Left ventricle myocardium inferior (tissue), 1 donor: ENCODE results near the gene ZNRF3. TPM values are rescaled to one million over a fixed set of nuclear protein-coding genes. Genes with fewer than 3 reads are reported as not detected.

ENCODE experiments used
- DNase-seq: peaks from one replicate; pipeline ENCODE4 v3.0.0-alpha.2; 2020
- H3K27ac ChIP-seq: fragments of 200-600 bp; replicated peaks from 2 replicates; pipeline ENCODE4 v1.8.0; 2021
- H3K27me3 ChIP-seq: fragments of 200-600 bp; 2 replicates; pipeline ENCODE4 v1.8.0; 2021; ENCODE audit warnings: low read depth
- H3K36me3 ChIP-seq: fragments of 200-600 bp; 2 replicates; pipeline ENCODE4 v1.8.0; 2021
- H3K4me1 ChIP-seq: fragments of 200-600 bp; 2 replicates; pipeline ENCODE4 v1.8.0; 2021
- H3K4me3 ChIP-seq: fragments of 200-600 bp; 2 replicates; pipeline ENCODE4 v1.8.0; 2021; ENCODE audit warnings: mild to moderate bottlenecking, moderate library complexity
- H3K9me3 ChIP-seq: fragments of 200-600 bp; replicated peaks from 2 replicates; pipeline ENCODE4 v1.8.0; 2021
- intact Hi-C: fragments of 100-400 bp; cut with micrococcal nuclease; formaldehyde crosslinking; loops from one replicate; pipeline ENCODE4 v1.11.0; 2022
- long read RNA-seq: library from polyadenylated mRNA; unstranded; transcript quantifications from one replicate; pipeline ENCODE4 v2.0.0, GENCODE V29; 2021
- total RNA-seq: library from RNA; stranded (reverse); fragmentation: NEBNext Ultra II Directional; extraction: Animal tissue kit (Norgen Biotek cat#: 25700); gene quantifications from one replicate; pipeline ENCODE4 v1.2.1, GENCODE V29; 2021
- TF ChIP-seq, protein P1 (sequence below): fragments of 200-600 bp; IDR thresholded peaks from 2 replicates; pipeline ENCODE4 v1.8.0; 2021; ENCODE audit warnings: antibody characterized with exemption, mild to moderate bottlenecking, borderline replicate concordance
- donor health status: DM: no; HTN: yes; CAD: no; lungs with severe emphysema.

Gene ZNRF3
- 6.3 TPM for total RNA-seq
- long read RNA-seq, full-length matches to known transcripts: 7 of 23 reads
- long read RNA-seq, partial matches to known transcripts: 11 of 23 reads
- long read RNA-seq, other reads (novel, unspliced or antisense): 5 of 23 reads

DNA sequence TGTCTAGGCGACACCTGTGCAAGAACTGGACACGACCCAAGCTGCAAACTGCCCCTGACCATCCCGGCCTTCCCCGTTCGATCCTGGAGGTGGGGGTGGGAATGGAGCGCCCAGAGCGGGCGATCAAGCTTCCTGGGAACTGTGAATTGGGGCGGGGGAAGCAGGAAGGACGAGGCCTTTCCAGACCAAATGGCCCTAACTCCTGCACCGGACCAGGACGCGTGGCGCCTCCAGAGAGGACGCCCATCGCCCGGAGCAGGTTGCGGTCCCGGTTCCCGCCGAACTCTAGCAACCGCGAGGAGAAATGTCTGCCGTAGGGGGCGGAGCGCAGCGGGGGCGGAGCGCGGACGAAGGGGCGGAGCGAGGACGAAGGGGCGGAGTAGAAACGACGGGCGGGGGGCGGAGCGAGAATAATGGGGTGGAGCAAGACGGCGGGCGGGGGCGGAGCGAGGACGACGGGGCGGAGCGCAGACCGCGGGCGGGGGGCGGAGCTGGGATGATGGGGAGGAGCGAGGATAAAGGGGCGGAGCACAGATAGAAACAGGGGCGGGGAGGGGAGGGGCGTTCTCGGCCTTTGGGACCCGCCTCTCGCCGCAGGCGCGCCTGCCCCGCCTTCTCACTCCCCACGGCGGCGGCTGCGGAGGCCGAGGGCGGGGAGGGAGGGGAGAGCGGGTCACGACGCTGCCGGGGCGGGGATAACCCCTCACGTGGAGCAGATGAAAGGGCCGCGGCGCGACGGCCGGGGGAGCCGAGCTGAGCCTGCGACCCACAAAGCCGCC, at the start of gene ZNRF3:
TSS of gene ZNRF3 (plus strand) at position 695 of the 779 bp plus-strand sequence. CDS start 195 bp downstream, outside the sequence.
- Histone ChIP-seq H3K36me3 (no peaks in the 10 kb centered on the region), H3K27ac (peak within 1 kb of the TSS; percentile 81), H3K4me3 (peak within 1 kb of the TSS; percentile 78), H3K27me3 (no peaks in the 10 kb centered on the region), H3K4me1 (peaks cover 38% of the 10 kb centered on the region), H3K9me3 (no peaks in the 10 kb centered on the region)
- TF ChIP-seq, protein P1, sequence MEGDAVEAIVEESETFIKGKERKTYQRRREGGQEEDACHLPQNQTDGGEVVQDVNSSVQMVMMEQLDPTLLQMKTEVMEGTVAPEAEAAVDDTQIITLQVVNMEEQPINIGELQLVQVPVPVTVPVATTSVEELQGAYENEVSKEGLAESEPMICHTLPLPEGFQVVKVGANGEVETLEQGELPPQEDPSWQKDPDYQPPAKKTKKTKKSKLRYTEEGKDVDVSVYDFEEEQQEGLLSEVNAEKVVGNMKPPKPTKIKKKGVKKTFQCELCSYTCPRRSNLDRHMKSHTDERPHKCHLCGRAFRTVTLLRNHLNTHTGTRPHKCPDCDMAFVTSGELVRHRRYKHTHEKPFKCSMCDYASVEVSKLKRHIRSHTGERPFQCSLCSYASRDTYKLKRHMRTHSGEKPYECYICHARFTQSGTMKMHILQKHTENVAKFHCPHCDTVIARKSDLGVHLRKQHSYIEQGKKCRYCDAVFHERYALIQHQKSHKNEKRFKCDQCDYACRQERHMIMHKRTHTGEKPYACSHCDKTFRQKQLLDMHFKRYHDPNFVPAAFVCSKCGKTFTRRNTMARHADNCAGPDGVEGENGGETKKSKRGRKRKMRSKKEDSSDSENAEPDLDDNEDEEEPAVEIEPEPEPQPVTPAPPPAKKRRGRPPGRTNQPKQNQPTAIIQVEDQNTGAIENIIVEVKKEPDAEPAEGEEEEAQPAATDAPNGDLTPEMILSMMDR: peak; percentile 5
- DNase-seq: peak; percentile 92
- intact Hi-C loops: no loop called here

DNA sequence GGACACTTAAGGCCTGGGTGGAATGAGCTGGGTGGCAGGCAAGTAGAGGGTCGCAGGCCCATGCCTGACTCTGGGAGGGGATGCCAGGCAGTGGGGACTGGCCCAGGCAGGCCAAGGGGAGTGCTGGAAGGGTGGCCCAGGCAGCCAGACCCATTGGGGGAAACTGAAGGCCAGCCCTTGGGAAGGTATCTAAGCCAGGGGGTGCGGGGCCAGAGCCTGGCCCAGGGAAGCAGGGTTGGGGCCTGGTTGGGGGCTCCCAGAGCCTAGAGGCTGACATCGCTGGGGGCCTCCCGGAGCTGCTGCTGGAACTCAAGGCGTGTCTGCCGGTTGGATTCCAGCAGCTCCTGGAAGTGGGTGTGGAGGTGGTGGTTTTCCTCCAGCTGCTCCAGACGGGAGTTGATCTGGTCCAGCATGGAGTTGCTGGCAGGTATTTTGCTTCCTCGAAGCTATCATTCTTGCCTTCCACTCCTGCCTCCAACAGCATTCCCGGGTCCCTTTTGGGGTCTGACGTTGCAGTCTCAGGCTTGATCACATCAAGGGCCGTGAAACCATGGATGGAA, 47.7 kb upstream of the ZNRF3 start:
- no peak for DNase-seq
- Histone ChIP-seq H3K4me1 (no peaks in the 10 kb centered on the region), H3K36me3 (peaks cover 4% of the 10 kb centered on the region), H3K4me3 (no peak overlapping the region), H3K27me3 (no peaks in the 10 kb centered on the region), H3K9me3 (no peaks in the 10 kb centered on the region), H3K27ac (no peak overlapping the region)
- TF ChIP-seq, protein P1: no peak
- intact Hi-C loops: no loop called here

DNA sequence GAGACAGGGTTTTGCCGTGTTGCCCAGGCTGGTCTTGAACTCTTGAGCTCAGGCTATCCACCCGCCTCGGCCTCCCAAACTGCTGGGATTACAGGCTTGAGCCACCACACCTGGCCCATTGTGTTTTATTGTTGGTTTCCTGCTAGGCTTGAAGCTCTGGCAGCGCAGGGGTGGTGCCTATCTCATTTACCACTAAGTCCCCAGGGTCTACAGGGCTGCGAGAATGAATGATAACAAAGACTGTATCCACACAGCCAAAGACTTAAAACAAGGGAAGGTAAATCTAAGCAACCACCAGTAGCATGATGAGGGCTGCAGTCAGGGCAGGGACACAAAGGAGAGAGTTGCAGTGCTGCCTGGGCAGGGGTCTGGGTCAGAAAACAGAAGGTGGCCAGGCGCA, 45.7 kb upstream of the ZNRF3 start:
- no peak overlapping the region for H3K4me3 ChIP-seq
- TF ChIP-seq, protein P1: no peak
- no peaks in the 10 kb centered on the region for H3K4me1 ChIP-seq
- no peaks in the 10 kb centered on the region for H3K27me3 ChIP-seq
- no peak for DNase-seq
- H3K36me3 ChIP-seq: no peaks in the 10 kb centered on the region
- intact Hi-C loops: no loop called here
- H3K27ac ChIP-seq: no peak overlapping the region
- no peaks in the 10 kb centered on the region for H3K9me3 ChIP-seq

DNA sequence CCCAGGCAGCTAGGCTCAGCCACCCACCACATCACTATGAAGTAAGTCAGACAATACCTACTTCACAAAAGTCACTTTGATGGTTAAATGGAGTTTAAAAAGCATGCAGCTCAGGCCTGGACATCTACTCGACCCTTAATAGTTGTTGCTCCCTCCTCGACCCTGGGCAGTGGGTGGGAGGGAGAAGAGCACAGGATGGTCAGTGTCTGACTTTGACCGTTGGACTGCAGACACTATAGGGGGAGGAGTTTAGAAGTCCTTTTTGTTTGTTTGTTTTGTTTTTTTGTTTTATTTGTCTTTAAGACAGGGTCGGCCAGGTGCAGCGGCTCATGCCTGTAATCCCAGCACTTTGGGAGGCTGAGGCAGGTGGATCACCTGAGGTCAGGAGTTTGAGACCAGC, 44.4 kb upstream of the ZNRF3 start:
- intact Hi-C loops: no loop called here
- Histone ChIP-seq H3K36me3 (no peaks in the 10 kb centered on the region), H3K27ac (no peak overlapping the region), H3K4me1 (no peaks in the 10 kb centered on the region), H3K9me3 (no peaks in the 10 kb centered on the region), H3K4me3 (no peak overlapping the region), H3K27me3 (no peaks in the 10 kb centered on the region)
- TF ChIP-seq, protein P1: no peak
- DNase-seq: no peak

DNA sequence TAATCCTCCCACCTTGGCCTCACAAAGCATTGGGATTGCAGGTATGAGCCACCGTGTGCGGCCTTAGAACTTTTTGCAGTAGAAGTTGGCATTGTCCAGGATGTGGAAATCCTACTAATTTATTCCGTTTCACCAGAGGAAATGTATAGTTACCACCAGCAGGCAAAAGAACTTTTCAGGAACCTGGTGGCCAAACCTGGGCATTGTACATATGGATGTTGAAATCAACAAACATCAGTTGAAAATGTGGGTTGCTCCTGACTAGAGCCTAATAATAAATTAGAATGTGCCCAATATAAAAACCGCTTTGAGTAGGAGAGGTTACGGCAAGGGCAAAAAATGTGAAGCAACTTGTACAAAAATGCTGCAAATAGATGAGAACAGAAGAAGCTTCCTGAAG, 42.3 kb upstream of the ZNRF3 start:
- TF ChIP-seq, protein P1: no peak
- Histone ChIP-seq H3K27me3 (no peaks in the 10 kb centered on the region), H3K36me3 (no peaks in the 10 kb centered on the region), H3K4me3 (no peak overlapping the region), H3K9me3 (peaks cover under 1% of the 10 kb centered on the region), H3K4me1 (no peaks in the 10 kb centered on the region), H3K27ac (no peak overlapping the region)
- intact Hi-C loops: no loop called here
- no peak for DNase-seq
